Renal cortex interstitium (tissue), 11 donors: ENCODE measurements around the gene OR6M1. TPM values are rescaled to one million over a fixed set of nuclear protein-coding genes. Genes with fewer than 3 reads are reported as not detected.

ENCODE experiments used
- DNase-seq, 11 donors: peaks; one replicate each; pipeline ENCODE4 v3.0.0-alpha.2; 2013; ENCODE audit warnings: low read depth in 9 of 11, low spot score in 4 of 11; ENCODE audit errors: extremely low read depth in 1 of 11
- polyA plus RNA-seq, 3 donors: library from polyadenylated mRNA; unstranded; fragments of 120-200 nt; gene quantifications; one replicate each; pipeline ENCODE4 v1.2.1, GENCODE V29; 2013; ENCODE audit not compliant: insufficient read length in 3 of 3

OR6M1 gene
- polyA plus RNA-seq, 3 donors = not detected

DNA sequence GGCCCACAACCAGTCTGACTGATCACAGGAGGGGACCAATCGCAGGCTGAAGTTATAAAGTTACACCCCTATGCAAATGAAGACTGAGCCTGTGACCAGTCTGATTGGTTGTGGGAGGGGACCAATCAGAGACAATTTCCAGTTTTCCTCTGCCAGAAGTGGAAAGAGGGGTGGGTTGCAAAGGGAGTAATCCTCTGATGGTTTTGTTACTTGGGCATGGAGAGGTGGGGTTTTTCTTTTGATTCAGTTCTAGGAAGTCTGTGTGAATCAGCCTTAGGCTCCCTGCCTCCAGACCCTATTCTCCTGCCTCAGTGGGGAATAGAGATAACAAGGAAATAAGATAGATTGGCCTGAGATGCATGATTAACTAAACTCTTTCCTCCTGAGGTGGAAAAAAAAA is 9.9 kb downstream of the OR6M1 start:
- no peak for DNase-seq

DNA sequence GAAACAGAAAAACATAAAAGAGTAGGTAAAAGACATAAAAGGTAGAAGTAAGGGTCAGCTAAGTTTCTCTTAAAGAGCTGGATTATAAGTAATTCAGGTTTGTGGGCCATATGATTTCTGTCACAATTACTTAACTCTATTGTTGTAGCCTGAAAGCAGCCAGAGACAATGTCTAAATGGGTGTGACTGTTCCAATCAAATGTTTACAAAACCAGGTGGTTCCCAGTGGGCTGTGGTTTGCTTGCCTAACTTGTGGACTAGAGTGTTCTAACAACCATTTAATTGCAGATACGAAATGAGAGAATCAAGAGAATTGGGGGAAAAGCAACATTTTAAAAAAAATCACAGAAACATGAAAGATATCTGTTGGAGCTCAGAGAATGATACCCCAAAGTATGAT is 22.6 kb downstream of the OR6M1 start:
- no peak for DNase-seq

DNA sequence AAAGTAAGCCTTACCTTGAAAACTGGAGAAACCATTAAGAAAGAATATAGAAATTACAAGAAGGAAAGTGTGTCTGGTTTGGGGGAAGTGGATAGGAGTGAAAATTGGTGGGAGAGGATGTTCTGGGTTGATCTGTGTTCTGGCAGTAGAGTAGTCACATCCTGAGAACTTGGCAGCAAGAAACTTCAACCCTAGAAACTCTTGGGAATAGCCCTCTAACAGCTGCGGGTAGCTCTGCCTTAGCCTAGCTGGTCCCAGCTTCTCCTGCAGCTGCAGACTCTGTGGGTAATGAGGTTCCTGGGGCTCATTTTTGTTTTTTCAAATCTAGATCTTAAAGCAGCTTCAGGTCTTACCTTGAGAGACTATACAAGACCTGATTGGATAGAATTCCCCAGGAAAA is 27.6 kb downstream of the OR6M1 start:
- no peak for DNase-seq

DNA sequence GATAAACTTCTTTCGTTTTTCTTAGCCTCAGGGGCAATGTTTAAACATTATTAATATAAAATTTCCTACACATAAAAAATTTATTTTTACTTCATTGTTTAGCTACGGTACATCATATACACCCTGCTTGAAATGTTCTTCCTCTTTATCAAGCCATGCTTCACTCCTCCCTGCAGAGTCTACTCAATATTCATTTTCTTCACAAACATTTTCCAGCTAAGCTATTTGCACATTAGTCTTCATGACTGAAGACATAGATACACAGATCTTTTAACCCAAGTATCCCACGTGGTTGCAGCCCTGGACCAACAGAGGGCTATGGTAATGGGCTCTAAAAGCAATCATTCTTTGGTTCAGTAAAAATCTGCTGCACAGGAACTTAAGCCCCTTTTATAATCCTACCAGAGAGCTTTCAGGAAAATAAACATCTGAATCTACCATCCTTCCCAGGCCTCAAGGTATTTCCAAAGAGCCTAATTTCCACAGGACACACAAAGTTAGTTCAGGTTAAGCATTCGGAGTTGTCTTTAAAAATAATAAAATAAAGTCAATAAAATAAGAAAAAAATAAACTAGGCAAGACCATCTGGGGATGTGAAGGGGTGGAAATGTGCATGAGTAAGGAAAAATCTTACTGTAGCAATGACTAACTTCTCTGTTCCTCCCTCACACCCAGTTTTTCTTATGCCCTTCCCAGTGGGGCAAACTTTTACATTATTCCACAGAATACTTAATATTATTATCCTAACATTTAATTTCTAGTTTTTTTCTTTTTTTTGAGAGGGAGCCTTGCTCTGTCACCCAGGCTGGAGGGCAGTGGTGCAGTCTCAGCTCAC is 30.2 kb downstream of the OR6M1 start:
- no peak for DNase-seq

DNA sequence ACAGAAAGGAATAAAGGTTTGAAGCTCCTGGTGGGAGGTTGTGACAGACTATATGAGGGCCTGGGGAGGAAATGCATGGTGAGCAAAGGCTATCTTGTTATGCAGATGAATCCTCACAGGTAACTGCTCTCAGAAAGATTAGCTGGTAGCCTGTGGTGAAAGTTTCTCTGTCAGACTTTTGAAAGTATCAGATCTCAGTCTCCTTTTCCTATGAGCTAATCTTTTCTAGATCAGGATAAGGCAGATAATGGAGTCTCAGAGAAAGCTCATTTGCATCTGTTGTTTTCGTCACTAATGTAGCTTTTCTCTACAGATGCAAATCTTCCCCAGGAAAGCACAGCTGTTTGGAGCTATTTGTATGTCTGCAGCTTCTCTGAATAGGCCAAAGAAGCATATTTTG is 30.9 kb downstream of the OR6M1 start:
- DNase-seq = no peak

GRCh38 chr11:123773959-123774358 is 32.2 kb downstream of the OR6M1 start:
- DNase-seq = no peak

- no peak for DNase-seq
Observed at GRCh38 chr11:123773026-123773425, 33.1 kb downstream of the OR6M1 start.

DNA sequence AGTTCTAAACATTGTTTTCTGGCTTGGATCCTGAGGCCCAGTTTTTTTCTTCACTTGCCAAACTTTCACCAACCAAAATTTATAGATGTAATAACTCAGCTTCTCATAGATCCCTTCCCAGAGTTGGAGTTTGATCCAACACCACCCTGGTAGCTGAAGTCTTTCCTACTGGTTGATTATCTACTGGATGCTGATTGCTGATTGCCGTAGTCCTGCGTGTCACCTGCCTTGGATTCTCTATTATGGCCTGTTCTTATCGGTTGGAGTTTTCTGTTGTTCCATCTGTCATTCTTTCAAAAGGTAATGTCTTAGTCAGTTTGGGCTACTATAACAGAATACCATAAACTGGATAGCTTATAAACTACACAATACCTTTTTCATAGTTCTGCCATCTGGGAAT is 34.5 kb downstream of the OR6M1 start:
- DNase-seq = no peak

DNA sequence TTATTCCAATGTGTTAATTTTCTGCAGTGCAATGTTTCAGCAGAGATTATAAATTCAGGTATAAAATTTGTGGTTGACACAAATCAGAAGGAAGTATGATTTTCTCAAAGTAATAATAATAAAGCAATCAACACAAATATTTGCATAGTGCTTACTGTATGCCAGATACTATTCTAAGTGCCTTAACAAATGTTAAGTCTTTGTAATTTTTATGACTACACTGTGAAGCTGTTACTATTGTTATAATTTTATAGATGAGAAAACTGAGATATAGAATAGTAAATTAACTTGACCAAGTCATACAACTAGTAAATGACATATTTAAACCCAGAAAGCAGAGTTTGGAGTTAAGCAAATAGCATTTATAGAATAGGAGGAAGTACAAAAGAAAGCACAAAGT is 35.4 kb downstream of the OR6M1 start:
- DNase-seq = no peak

GRCh38 chr11:123765601-123766000 is 40.5 kb downstream of the OR6M1 start:
- no peak for DNase-seq

DNA sequence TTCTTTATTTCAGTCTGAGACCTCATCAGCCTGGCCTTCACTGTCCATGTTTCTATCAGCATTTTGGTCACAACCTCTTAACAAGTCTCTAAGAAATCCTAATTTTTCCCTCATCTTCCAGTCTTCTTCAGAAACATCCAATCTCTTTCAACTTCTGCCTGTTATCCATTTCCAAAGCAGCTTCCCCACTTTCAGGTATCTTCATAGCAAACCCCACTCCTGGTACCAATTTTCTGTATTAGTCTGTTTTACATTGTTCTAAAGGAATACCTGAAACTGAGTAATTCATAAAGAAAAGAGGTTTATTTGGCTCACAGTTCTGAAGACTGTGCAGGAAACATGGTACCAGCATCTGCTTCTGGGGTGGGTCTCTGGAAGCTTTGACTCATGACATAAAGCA is 43.7 kb downstream of the OR6M1 start:
- DNase-seq = no peak

DNA sequence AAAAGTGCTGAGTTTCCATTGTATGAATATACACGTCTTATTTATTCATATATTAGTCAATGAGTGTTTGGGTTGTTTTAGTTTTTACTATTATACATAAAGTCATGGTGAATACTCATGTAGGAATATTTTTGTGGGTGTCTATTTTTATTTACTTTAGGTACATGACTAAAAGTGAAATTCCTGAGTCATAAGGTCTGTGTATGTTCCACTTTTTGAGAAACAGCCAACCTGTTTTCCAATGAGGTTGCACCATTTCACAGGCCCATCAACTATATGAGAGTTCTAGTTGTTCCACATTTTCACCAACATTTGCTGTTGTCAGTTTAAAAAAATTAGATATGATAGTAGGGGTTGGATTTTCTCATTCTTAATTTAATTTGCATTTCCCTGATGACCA is 45.3 kb downstream of the OR6M1 start:
- DNase-seq = no peak

- no peak for DNase-seq
Observed at GRCh38 chr11:123757976-123758375, 48.2 kb downstream of the OR6M1 start.

- DNase-seq = no peak
Observed at GRCh38 chr11:123755813-123756212, 50.3 kb downstream of the OR6M1 start.

Other genes starting within 250 kb of the OR6M1 start
- gene SCN3B, start 151.7 kb downstream of the OR6M1 start, polyA plus RNA-seq = 1 to 10 TPM; 1.3 to 2.5 (median 1.7) TPM
- 10 to 100 TPM; 17.4 to 22.1 (median 18.1) TPM for gene ZNF202, start 64.7 kb downstream of the OR6M1 start, polyA plus RNA-seq
- not detected for gene OR6X1, start 51.8 kb downstream of the OR6M1 start, polyA plus RNA-seq
- not detected for gene TMEM225, start 79.3 kb upstream of the OR6M1 start, polyA plus RNA-seq
- under 1 TPM in 1 of 3 donors, not detected in 2; 0.05 TPM for gene OR8D4, start 95.8 kb upstream of the OR6M1 start, polyA plus RNA-seq
- not detected for gene OR4D5, start 133.3 kb upstream of the OR6M1 start, polyA plus RNA-seq
- gene OR6T1, start 137.5 kb upstream of the OR6M1 start, polyA plus RNA-seq = under 1 TPM in 1 of 3 donors, not detected in 2; 0.09 TPM
- gene OR10S1, start 171.4 kb upstream of the OR6M1 start, polyA plus RNA-seq = not detected
- not detected for gene OR10G6, start 188.8 kb upstream of the OR6M1 start, polyA plus RNA-seq
- gene OR10G4, start 206.6 kb upstream of the OR6M1 start, polyA plus RNA-seq = not detected
- not detected for gene OR10G9, start 216.7 kb upstream of the OR6M1 start, polyA plus RNA-seq
- not detected for gene OR10G8, start 220.4 kb upstream of the OR6M1 start, polyA plus RNA-seq
- gene OR10G7, start 235.0 kb upstream of the OR6M1 start, polyA plus RNA-seq = not detected